VCaP (cell line): ENCODE data around the gene SH3TC2.

Source experiments
- H3K27ac ChIP-seq: fragments of 450-650 bp; 2 replicates; pipeline ENCODE4 v1.5.1; 2017
- TF ChIP-seq, protein P1 (sequence below): fragments of 450-650 bp; conservative IDR thresholded peaks from 2 replicates; pipeline ENCODE4 v1.5.1; 2017; ENCODE audit warnings: mild to moderate bottlenecking, moderate library complexity

Gene SH3TC2

DNA sequence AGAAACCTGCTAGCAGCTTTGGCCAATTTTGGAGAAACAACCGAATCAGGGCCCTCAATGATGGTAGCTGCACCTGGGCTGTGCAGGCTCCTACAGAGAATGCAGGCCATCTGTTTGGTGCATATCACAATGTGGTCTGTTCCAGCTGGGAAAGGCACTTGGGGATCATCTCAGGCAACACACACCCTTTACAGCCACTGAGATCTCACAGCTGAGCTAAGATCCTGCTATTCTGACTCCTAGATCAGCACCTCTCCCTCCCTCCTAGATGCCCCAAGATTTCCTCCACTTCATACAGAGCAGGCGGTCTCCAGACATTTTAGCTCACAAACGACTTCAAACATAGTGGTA, 100.7 kb downstream of the SH3TC2 start:
- H3K27ac ChIP-seq = no peak overlapping the region

DNA sequence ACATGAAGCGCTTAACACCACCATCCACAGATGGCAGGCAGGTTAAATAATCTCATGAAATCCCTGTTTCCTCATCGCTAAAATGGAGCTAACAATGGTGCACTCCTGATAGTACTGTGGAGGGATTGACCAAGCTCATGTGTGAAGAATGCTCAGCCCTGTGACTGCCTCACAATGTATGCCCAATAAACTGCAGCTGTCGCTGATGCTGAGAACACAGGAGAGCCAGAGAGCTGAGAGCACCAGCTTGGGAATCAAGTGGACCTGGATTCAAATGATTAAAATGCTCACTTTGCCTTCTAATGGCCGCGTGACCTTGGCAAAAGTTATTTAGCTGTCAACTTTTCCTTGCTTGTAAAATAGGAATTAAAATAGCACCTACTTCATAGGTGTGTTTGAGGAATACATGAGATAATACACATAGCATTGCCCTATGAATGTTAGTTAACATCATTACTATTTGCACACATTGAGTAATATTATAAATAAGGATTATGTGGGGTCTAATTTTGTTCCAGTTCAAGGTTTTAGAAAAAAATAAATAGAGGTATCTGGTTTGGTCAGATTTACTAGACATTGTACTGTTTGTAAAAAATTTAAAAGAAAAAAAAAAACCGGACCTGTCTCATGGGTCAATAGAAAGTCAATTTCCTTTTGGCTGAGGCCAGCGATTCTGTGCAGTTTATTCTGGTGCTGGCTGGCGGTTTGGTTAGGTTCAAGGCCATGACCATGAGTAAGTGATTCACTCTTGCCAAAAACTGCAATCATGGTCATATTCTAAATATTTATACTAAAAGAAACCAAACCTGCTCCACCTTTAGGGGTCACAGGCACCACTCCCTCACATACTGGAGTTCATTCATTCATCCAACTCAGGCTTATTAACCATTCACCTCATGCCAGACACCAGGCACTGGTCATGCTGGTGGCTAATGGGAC, 101.3 kb downstream of the SH3TC2 start:
- TF ChIP-seq, protein P1, sequence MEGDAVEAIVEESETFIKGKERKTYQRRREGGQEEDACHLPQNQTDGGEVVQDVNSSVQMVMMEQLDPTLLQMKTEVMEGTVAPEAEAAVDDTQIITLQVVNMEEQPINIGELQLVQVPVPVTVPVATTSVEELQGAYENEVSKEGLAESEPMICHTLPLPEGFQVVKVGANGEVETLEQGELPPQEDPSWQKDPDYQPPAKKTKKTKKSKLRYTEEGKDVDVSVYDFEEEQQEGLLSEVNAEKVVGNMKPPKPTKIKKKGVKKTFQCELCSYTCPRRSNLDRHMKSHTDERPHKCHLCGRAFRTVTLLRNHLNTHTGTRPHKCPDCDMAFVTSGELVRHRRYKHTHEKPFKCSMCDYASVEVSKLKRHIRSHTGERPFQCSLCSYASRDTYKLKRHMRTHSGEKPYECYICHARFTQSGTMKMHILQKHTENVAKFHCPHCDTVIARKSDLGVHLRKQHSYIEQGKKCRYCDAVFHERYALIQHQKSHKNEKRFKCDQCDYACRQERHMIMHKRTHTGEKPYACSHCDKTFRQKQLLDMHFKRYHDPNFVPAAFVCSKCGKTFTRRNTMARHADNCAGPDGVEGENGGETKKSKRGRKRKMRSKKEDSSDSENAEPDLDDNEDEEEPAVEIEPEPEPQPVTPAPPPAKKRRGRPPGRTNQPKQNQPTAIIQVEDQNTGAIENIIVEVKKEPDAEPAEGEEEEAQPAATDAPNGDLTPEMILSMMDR = no peak
- no peak overlapping the region for H3K27ac ChIP-seq

More for the DNA sequence above, 100.7 kb downstream of the SH3TC2 start:
- TF ChIP-seq, protein P1 = no peak

DNA sequence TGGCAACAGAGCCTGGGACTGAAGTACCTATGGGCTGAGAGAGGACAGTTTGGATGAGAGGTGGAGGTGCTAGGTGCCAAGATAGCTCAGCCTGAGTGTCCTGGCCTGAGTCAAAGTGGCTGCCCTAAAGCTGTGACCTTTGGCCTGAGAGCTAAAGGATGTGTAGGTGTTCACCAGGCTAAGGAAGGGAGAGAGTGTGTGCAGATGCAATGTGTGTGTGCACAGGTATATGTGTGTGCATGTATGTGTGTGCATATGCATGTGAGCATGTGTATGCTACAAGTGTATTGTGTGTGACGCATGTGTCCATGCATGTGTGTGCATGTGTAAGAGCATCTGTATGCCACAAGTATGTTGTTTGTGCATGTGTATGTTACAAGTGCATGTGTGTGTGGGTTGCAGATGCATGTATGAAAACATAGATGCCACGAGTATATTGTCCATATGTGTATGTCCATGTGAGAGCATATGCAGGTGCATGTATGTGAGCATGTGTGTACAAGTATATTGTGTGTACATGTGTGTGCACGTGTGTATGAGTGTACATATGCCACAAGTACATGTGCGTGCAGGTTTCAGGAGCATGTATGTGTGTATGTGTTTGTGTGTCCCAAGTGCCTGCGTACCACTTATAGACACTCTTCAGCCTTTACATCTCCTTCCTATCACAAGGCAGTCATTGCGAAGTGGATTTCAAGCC, 102.6 kb downstream of the SH3TC2 start:
- H3K27ac ChIP-seq = no peak overlapping the region
- TF ChIP-seq, protein P1 = no peak

DNA sequence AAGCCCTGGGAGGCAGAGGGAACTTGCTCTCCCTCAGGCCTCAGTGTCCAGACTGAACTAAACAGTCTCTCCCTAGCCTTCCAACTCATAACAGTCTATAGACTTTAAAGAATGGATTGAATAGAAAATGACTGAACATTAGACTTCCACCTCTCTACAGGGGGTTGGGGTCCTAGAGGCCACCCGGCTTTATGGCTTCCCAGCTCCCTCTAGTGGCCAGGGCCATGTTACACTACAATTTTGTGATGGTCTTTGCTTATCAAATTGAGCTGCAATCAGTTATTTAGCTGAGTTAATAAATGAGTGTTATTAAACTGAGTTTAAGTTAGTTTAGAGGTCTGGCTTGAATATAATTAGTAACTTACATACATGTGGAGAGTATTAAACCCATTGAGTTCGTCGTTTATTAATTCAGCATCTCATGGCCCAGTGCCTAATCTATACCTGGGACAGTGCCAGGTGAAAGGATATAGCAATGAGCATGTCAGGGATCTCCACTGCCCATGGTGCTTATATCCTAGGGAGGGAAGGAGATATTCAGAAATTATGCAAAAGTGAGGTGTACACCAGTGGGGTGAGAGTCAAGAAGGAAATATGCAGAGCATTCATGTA, 105.2 kb downstream of the SH3TC2 start:
- H3K27ac ChIP-seq = no peak overlapping the region
- TF ChIP-seq, protein P1 = peak; percentile 87

DNA sequence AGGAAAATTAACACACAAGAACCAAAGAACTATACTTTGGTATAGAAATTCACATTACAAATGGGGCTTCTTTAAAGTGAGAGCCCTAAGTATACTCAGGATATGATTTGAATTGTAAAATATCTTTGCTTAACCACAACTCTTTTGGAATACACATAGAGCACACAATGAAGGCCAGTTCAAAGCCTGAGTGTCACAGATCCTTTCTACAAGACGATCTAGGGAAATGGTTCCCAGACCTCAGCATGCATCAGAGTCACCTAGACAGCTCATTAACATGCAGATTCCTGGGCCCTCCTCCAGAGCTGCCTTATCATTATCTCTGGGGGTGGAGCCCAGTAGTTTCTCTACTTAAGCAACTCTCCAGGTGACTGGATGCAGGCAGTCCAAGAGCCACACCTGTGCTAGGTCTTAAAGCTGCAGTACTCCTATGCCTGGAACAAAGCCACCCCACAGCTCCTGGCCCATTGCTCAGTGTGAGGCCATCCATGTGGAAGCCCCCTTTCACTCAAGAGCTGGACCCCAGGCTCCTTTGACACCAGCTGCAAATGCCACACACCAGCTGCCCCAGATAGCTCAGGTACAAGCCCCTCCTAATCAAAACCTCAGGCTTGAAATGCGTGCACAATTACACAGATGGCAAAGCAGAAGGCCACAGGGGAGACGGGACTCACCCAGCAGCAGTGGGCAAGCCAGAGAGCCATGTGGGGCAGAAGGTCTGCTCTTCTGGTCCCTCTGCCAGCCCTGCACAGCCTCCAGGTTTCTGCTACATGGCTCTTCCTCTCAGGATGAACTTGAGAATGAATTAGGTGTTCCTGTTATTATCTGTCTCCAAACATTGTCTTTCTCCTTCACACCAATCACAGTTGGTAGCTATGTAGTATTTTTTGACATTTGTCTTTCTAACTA, 106.1 kb downstream of the SH3TC2 start:
- no peak overlapping the region for H3K27ac ChIP-seq
- TF ChIP-seq, protein P1 = no peak
